Psoas muscle (tissue), 8 donors: Measurements from ENCODE around the gene NUAK2. TPM values are rescaled to one million over a fixed set of nuclear protein-coding genes. Genes with fewer than 3 reads are reported as not detected.

Experiments used
- ATAC-seq, 4 donors: fragments of 200-7000 bp; cut with Tn5 transposase; one replicate each; pipeline ENCODE4 v1.9.1; 2020; ENCODE audit warnings: moderate library complexity in 3 of 4, mild to moderate bottlenecking in 2 of 4
- DNase-seq, 2 donors: peaks; one replicate each; pipeline ENCODE4 v3.0.0-alpha.2; 2020
- H3K27ac ChIP-seq: fragments of 200-600 bp; one replicate; pipeline ENCODE4 v1.8.0; 2022
- H3K27me3 ChIP-seq, 3 donors: fragments of 200-600 bp in 1 of 3; one replicate each; pipeline versions ENCODE4 v1.6.1 to v1.8.0; 2013 to 2022; ENCODE audit warnings: low read length in 2 of 3, mild to moderate bottlenecking in 2 of 3, moderate library complexity in 1 of 3; ENCODE audit not compliant: insufficient read depth in 3 of 3
- H3K36me3 ChIP-seq, 2 donors: fragments of 200-600 bp in 1 of 2; one replicate each; pipeline versions ENCODE4 v1.6.1 to v1.8.0; 2013 to 2022; ENCODE audit warnings: low read depth in 1 of 2, mild to moderate bottlenecking in 1 of 2, moderate library complexity in 1 of 2; ENCODE audit not compliant: insufficient read depth in 1 of 2
- H3K4me1 ChIP-seq: fragments of 200-600 bp; one replicate; pipeline ENCODE4 v1.8.0; 2022
- H3K4me3 ChIP-seq: fragments of 200-600 bp; one replicate; pipeline ENCODE4 v1.8.0; 2022; ENCODE audit warnings: mild to moderate bottlenecking
- H3K9me3 ChIP-seq: fragments of 200-600 bp; one replicate; pipeline ENCODE4 v1.8.0; 2022
- WGBS, 3 donors: extraction: QIAGEN DNeasy Blood & Tissue Kit; methylation state at CpG; one replicate each; pipeline versions ENCODE4 v1.1.6 to v1.1.7; 2013; 5-methylcytosine and 5-hydroxymethylcytosine counted together
- intact Hi-C, 2 donors: fragments of 100-400 bp; cut with DNase I; formaldehyde crosslinking; loops; one replicate each; pipeline versions ENCODE4 v1.11.0 to v1.14.2; 2022
- polyA plus RNA-seq, 3 donors: library from polyadenylated mRNA; stranded (reverse); fragments of 200-250 nt; gene quantifications; one replicate each; pipeline ENCODE4 v1.2.3, GENCODE V29; 2013
- total RNA-seq, 4 donors: library from RNA; stranded (reverse); fragmentation: NEBNext Ultra II Directional in 2 of 4; extraction: Animal tissue kit (Norgen Biotek cat#: 25700) in 2 of 4; gene quantifications; one replicate each; pipeline versions ENCODE4 v1.2.1 to v1.2.4, GENCODE V29; 2021 to 2023
- TF ChIP-seq, protein P1 (sequence below): fragments of 200-600 bp; IDR thresholded peaks from one replicate; pipeline ENCODE4 v1.8.0; 2022; ENCODE audit warnings: antibody characterized with exemption
- donor health status: healthy with polysubstance abuse.
- donor health status: DM: no; HTN: no; CAD: no; lungs with moderate emphysema.
- donor health status: Bipolar disorder and iron deficiency.
- donor health status: healthy.
- donor health status: DM: yes; HTN: yes; CAD: no.
- donor health status: DM: no; HTN: no; CAD: no.
- donor health status: DM: no; HTN: no; CAD: no.
- donor health status: DM: yes; HTN: yes; CAD: no.

NUAK2 gene
- total and polyA plus RNA-seq, 7 donors: 0.20 to 1.3 (median 0.55) TPM

- H3K9me3 ChIP-seq: no peaks in the 10 kb centered on the region
- H3K27ac ChIP-seq: no peak overlapping the region
- H3K36me3 ChIP-seq: no peaks in the 10 kb centered on the region
- TF ChIP-seq, protein P1, sequence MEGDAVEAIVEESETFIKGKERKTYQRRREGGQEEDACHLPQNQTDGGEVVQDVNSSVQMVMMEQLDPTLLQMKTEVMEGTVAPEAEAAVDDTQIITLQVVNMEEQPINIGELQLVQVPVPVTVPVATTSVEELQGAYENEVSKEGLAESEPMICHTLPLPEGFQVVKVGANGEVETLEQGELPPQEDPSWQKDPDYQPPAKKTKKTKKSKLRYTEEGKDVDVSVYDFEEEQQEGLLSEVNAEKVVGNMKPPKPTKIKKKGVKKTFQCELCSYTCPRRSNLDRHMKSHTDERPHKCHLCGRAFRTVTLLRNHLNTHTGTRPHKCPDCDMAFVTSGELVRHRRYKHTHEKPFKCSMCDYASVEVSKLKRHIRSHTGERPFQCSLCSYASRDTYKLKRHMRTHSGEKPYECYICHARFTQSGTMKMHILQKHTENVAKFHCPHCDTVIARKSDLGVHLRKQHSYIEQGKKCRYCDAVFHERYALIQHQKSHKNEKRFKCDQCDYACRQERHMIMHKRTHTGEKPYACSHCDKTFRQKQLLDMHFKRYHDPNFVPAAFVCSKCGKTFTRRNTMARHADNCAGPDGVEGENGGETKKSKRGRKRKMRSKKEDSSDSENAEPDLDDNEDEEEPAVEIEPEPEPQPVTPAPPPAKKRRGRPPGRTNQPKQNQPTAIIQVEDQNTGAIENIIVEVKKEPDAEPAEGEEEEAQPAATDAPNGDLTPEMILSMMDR: no peak
- no peak overlapping the region for H3K4me3 ChIP-seq
- H3K4me1 ChIP-seq: peaks cover 15% of the 10 kb centered on the region
- 89 to 94% (median 93%) methylated on average over 6 of the region's 6 CpGs for WGBS, 3 donors
- H3K27me3 ChIP-seq: no peaks in the 10 kb centered on the region
- no peak for ATAC-seq
- intact Hi-C loops: no loop called here
- DNase-seq: no peak
Measured at GRCh38 chr1:205323794-205324193, 2.2 kb upstream of the NUAK2 start.

DNA sequence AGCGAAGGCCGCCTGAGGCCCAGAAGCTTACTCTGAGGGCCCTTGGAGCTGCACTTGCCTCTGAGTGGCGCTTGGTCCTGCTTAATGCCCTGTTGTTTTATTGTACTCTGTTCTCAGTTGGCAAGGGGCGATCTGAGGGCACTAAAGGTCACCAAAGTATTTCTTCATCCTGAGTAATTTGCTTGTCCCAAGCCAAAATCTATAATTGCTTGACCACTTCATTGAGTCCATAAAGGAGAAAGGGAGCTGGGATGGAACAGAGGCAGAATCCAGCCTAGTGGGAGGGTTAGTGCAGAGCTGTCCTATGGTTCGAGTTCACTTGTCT is 376 bp upstream of the NUAK2 start:
- intact Hi-C loops: no loop called here
- no peaks in the 10 kb centered on the region for H3K36me3 ChIP-seq
- WGBS, 3 donors: 46 to 81% (median 58%) methylated on average over 3 to 5 of the region's 5 CpGs
- DNase-seq: no peak
- TF ChIP-seq, protein P1: no peak
- no peaks in the 10 kb centered on the region for H3K27me3 ChIP-seq
- ATAC-seq: peak in 2 of 4 donors; percentile 1 to 22
- peak overlapping the region; percentile 78 for H3K27ac ChIP-seq
- peaks cover 27% of the 10 kb centered on the region for H3K4me1 ChIP-seq
- H3K9me3 ChIP-seq: no peaks in the 10 kb centered on the region
- H3K4me3 ChIP-seq: peak overlapping the region; percentile 85

GRCh38 chr1:205319081-205320018 is 2.2 kb downstream of the NUAK2 start:
- 21 to 27% (median 24%) methylated on average over 6 of the region's 6 CpGs for WGBS, 3 donors
- H3K4me3 ChIP-seq: peak overlapping the region; percentile 85
- no peaks in the 10 kb centered on the region for H3K27me3 ChIP-seq
- intact Hi-C loops: no loop called here
- TF ChIP-seq, protein P1: no peak
- H3K27ac ChIP-seq: peak overlapping the region; percentile 33
- peak in 2 of 4 donors; percentile 19 to 32 for ATAC-seq
- no peaks in the 10 kb centered on the region for H3K36me3 ChIP-seq
- no peaks in the 10 kb centered on the region for H3K9me3 ChIP-seq
- H3K4me1 ChIP-seq: peaks cover 48% of the 10 kb centered on the region
- DNase-seq: peak; percentile 58 to 72

- Histone ChIP-seq H3K27ac (peak overlapping the region; percentile 83), H3K4me3 (peak overlapping the region; percentile 85), H3K4me1 (peaks cover 57% of the 10 kb centered on the region), H3K27me3 (no peaks in the 10 kb centered on the region), H3K36me3 (no peaks in the 10 kb centered on the region), H3K9me3 (no peaks in the 10 kb centered on the region)
- TF ChIP-seq, protein P1: no peak
- ATAC-seq (no peak), DNase-seq (no peak)
- intact Hi-C loops: no loop called here
- WGBS, 3 donors: 93 to 97% (median 94%) methylated on average over 6 of the region's 6 CpGs
Measured at GRCh38 chr1:205318231-205318991, 3.1 kb downstream of the NUAK2 start.
